Measurements from ENCODE around the gene CCRL2.

- TF ChIP-seq CTCF (IDR thresholded peaks at IDR 0.05) (no peak), POLR2A (IDR thresholded peaks at IDR 0.05) (no peak)
Observed at GRCh38 chr3:46406788-46407611, at the start of gene CCRL2, which contains the start of gene CCR5AS.

All from thyroid gland (tissue), 4 donors.